Measurements from ENCODE around the gene CFAP45.

DNA sequence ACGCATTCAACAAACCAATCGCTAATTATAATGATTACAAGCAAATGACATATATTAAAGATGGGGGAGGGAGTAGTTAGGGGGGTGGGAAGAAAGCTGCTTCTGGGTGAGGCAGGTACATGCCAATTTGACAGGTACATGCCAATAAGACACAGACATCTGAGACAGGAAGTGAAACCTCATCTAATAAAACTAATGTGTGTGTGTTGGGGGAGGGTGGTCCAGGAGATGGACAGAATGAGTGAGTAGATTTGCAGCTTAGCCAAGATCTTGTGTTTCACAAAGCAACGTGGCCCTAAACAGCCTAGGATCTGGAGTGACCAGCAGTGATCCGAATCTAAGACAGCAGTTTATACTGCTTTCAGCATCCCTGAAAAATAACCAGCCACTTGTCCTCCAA lies 10.8 kb downstream of the CFAP45 start:
- TF ChIP-seq, protein P1, sequence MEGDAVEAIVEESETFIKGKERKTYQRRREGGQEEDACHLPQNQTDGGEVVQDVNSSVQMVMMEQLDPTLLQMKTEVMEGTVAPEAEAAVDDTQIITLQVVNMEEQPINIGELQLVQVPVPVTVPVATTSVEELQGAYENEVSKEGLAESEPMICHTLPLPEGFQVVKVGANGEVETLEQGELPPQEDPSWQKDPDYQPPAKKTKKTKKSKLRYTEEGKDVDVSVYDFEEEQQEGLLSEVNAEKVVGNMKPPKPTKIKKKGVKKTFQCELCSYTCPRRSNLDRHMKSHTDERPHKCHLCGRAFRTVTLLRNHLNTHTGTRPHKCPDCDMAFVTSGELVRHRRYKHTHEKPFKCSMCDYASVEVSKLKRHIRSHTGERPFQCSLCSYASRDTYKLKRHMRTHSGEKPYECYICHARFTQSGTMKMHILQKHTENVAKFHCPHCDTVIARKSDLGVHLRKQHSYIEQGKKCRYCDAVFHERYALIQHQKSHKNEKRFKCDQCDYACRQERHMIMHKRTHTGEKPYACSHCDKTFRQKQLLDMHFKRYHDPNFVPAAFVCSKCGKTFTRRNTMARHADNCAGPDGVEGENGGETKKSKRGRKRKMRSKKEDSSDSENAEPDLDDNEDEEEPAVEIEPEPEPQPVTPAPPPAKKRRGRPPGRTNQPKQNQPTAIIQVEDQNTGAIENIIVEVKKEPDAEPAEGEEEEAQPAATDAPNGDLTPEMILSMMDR (IDR thresholded peaks at IDR 0.05; ENCODE audit: low read length), result no peak
- no peak for TF ChIP-seq EZH2 (IDR thresholded peaks at IDR 0.05; ENCODE audit: borderline replicate concordance, low read length)
